ENCODE data around the gene TMEM191C.
"Not testable (repeated sequence)": the region's sequence is repeated elsewhere in the genome, so short reads cannot be mapped to it uniquely, and the experiment has no call there.

TMEM191C gene

GRCh38 chr22:21446128-21446826, 20.9 kb upstream of the TMEM191C start:
- no peak for DNase-seq

GRCh38 chr22:21446827-21447690, 20.1 kb upstream of the TMEM191C start:
- no peak for DNase-seq

GRCh38 chr22:21447694-21448402, 19.3 kb upstream of the TMEM191C start:
- DNase-seq, result no peak

GRCh38 chr22:21448627-21449416, 18.4 kb upstream of the TMEM191C start:
- DNase-seq, result no peak

- no peak for DNase-seq
Measured at GRCh38 chr22:21449531-21450319, 17.5 kb upstream of the TMEM191C start.

- DNase-seq, result no peak
Measured at GRCh38 chr22:21450320-21450831, 16.8 kb upstream of the TMEM191C start.

- no peak for DNase-seq
Measured at GRCh38 chr22:21450858-21451353, 16.3 kb upstream of the TMEM191C start.

- no peak for DNase-seq
Measured at GRCh38 chr22:21451545-21452520, 15.4 kb upstream of the TMEM191C start.

GRCh38 chr22:21452666-21453065, 14.5 kb upstream of the TMEM191C start:
- DNase-seq, result not testable (repeated sequence)

- DNase-seq, result not testable (repeated sequence)
Measured at GRCh38 chr22:21454998-21455333, 12.2 kb upstream of the TMEM191C start.

- no peak for DNase-seq
Measured at GRCh38 chr22:21455334-21456089, 11.7 kb upstream of the TMEM191C start.

GRCh38 chr22:21457023-21457787, 10.0 kb upstream of the TMEM191C start:
- DNase-seq, result no peak

- DNase-seq, result not testable (repeated sequence)
Measured at GRCh38 chr22:21462672-21463071, 4.5 kb upstream of the TMEM191C start.

GRCh38 chr22:21468194-21469096, 1.3 kb downstream of the TMEM191C start:
- not testable (repeated sequence) for DNase-seq

GRCh38 chr22:21469097-21469994, 2.2 kb downstream of the TMEM191C start:
- not testable (repeated sequence) for DNase-seq

GRCh38 chr22:21472984-21473383, 5.8 kb downstream of the TMEM191C start:
- not testable (repeated sequence) for DNase-seq
